HCEC 1CT (cell line): ENCODE results near the gene PNMA1.
A peak's percentile ranks its signal among the peaks of the same experiment; 100 is the strongest.

Experiments used
- DNase-seq: peaks from one replicate; pipeline ENCODE4 v3.0.0-alpha.2; 2017

PNMA1 gene

GRCh38 chr14:73750531-73750901 is 36.3 kb upstream of the PNMA1 start:
- no peak for DNase-seq

GRCh38 chr14:73749706-73750530 is 35.7 kb upstream of the PNMA1 start:
- DNase-seq, result no peak

- DNase-seq, result no peak
These were observed 34.7 kb upstream of the PNMA1 start for GRCh38 chr14:73748858-73749357.

DNA sequence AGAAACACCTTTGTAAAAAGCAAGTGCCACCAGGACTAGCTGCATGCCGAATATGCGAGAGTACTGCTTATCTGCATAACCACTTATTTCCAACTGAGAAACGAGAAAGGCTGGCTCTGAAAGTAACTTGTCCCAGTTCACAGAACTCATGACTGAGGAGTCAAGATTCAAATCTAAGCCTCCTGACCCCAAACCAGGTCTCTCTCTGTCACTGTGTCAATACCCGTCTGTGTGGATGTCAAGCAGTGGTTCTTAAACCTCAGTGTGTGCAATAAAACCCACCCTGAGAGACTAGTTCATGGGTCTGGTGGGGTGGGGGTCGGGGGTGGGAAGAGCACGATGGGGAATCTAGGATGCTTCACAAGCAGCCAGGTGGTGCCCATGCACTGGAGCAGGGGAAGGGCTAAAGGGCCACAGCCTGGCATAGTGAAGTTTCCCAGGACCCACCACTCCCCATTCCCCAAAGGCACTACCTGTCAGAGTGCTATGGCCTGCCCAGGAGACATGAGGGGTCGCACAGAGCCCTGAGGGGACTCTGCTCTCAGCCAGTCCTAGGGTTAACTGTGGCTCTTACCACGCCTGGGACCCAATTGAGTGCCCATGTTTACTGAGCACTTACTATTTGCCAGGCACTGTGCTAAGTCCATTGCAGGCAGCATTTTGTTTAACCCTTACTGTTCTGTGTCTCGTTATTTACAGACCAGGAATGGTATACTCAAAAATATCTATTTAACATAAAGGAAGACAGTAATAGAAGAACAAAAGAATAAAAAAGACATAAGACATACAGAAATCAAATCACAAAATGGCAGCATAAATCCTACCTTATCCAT is 33.4 kb upstream of the PNMA1 start:
- no peak for DNase-seq

- no peak for DNase-seq
These were observed 32.6 kb upstream of the PNMA1 start for GRCh38 chr14:73746520-73747378.

GRCh38 chr14:73745571-73746519 is 31.7 kb upstream of the PNMA1 start:
- no peak for DNase-seq

DNA sequence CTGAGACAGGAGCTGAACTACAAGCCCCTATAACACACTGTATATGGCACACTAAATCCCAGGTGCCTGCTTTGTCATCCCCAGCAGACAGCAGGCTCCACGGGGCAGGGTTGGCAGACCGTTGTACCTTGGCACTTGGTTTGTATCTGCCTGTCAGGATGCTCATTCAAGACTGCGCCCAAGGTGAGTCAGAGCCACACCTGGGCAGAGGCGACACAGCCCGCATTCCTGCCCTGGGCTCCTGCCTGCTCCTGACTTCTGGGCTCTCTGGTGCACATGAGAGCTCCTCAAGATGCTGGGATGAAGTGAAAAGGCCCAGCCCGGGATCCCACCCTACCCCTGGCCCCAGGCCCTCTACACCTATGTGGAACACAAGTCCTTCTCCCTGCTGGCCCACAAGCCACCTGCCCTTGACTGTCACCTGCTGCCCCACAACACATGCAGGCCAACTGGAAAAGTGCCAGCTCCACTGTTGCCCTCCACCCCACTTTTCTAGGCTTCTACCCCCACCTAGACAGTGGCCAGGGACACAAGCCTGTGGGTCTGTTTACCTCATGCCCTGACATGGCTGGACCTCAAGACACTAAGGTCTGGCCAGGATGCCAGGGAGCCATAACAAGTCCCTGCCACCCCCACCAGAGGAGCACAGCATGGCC is 30.8 kb upstream of the PNMA1 start:
- DNase-seq, result no peak

GRCh38 chr14:73744175-73744867 is 30.1 kb upstream of the PNMA1 start:
- DNase-seq, result no peak

DNA sequence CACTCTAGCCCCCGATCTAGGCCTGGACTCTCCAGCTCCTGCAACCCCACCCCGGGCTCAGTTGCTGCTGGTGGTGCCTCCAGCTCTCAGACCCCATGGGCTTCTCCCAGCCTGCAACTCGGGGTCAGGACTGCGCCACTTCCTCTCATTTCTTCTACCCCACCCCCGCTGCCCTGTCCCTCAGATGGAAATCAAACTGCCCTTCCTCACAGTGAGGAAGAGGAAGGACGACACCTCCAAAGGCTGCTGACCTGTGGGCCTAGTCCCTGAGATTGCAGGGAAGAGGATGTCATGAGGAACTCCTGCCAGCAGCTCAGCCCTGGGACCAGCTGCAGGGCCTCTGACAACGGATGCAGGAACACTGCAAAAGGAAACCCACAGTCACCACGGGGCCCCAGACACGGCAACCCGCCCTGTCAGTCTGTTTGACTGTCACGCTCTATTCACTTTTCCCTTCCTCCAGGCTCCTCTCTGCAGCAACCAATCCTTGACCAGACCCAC is 29.3 kb upstream of the PNMA1 start:
- no peak for DNase-seq

- no peak for DNase-seq
These were observed 28.5 kb upstream of the PNMA1 start for GRCh38 chr14:73742520-73743238.

DNA sequence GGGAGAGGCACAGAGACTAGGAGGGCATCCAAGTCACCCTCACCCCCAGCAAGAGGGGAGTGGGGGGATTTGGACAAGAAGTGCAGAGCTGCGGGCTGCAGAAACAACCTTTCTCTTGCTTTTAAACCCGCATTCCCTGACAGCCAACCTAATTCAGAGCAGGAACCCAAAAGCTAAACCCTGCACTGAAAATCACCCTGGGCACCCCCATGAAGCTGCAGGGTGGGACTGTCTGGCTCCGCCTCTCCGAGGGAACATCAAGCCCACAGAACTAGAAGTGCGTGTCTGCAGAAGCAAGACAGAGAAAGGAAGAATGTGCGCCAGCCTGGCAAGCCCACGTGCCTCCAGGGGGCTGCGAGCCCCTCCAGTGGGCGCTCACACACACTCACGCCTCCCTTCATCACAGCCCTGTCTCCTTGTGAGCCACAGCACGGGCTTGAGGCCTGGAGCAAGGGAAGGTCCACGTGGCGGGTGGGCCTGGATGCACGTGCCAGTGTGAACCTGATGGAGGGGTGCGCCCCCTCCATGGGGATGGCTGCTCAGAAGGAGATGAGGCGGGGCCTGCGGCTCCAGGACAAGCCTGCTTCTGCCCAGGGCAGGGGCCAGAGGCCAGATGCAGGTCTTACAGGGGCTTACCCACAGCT is 27.8 kb upstream of the PNMA1 start:
- DNase-seq, result no peak

DNA sequence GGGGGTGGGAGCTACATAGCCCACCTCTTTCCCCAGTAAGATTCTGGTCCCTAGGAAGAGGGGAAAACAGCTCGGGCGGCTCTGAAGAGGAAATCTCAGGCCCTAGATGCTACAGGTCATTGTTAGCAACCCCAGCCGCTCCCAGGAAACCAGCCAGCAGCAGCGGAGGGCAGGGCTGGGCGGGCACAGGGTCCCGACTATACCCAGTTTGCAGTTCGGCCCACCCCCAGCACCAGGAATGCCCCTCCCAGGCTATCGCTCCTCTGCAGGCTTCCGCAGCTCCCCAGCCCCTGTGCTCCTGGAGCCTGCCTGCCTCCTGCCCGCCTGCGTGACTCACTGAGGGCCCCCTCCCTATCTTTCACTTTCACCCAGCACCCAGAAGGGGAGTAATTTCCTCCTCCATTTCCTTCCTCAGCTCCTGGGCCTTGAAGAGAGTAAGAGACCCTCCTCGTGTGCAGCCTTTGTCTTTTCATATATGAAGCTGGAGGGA is 27.2 kb upstream of the PNMA1 start:
- DNase-seq, result peak; percentile 55

DNA sequence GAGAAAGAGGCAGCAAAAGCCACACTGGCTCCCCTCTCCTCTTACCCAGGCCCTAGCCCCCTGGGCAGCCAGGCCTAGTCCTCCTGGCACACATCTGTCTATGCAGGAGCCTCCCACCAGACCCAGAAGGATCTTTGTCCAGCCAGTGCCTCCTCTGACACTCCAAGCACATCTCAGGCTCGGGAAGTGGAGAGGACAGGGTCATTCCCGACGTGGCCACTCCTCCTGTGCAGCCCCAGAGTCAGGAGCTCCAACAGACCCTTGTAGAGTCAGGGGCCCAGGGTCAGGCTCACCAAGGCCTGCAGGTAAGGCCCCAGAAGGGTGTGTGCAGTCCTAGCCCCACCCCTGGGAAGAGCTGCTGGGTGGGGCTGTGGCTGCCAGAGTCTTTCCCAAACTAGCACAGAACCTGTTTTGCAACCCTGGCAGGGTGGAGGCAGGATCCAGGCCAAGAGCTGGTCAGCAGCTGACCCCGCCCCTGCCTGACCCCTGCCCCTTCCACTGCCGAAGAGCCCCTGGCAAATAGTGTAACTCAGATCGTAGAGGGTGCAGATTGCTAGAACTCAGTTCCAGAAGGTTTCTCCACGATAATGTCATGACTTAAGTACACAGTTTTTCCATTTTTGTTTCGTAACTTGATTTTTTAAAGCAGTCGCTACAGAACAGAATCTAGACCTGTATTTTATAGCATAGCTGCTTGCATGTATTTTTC is 26.6 kb upstream of the PNMA1 start:
- peak; percentile 60 for DNase-seq

- no peak for DNase-seq
These were observed 25.9 kb upstream of the PNMA1 start for GRCh38 chr14:73739899-73740617.

GRCh38 chr14:73739174-73739898 is 25.2 kb upstream of the PNMA1 start:
- no peak for DNase-seq

- no peak for DNase-seq
These were observed 24.5 kb upstream of the PNMA1 start for GRCh38 chr14:73738518-73739173.
